Gastrocnemius medialis (tissue), 4 donors: ENCODE measurements around the gene ZNF26. TPM values are rescaled to one million over a fixed set of nuclear protein-coding genes. Genes with fewer than 3 reads are reported as not detected.
"Not testable (repeated sequence)": the region's sequence is repeated elsewhere in the genome, so short reads cannot be mapped to it uniquely, and the experiment has no call there.

ENCODE experiments used
- ATAC-seq, 2 donors: fragments of 150-250 bp; one replicate each; pipeline ENCODE4 v1.9.1; 2016
- DNase-seq, 2 donors: peaks; one replicate each; pipeline ENCODE4 v3.0.0-alpha.2; 2019
- H3K27ac ChIP-seq, 4 donors: fragments of 200-600 bp; sonication (generic); 1 replicate in 1 of 4; 2 replicates in 3 of 4; pipeline ENCODE4 v1.5.1; 2016 to 2018; ENCODE audit warnings: mild to moderate bottlenecking in 2 of 4, moderate library complexity in 1 of 4
- H3K27me3 ChIP-seq, 3 donors: fragments of 200-600 bp; sonication (generic) in 2 of 3; 1 replicate in 1 of 3; 2 replicates in 2 of 3; pipeline versions ENCODE4 v1.5.1 to v1.6.0; 2016 to 2019; ENCODE audit warnings: mild to moderate bottlenecking in 1 of 3, moderate library complexity in 1 of 3
- H3K36me3 ChIP-seq, 2 donors: fragments of 200-600 bp; sonication (generic) in 1 of 2; one replicate each; pipeline ENCODE4 v1.5.1; 2017 to 2018
- H3K4me1 ChIP-seq, 2 donors: fragments of 200-600 bp; sonication (generic) in 1 of 2; one replicate each; pipeline ENCODE4 v1.5.1; 2016 to 2017; ENCODE audit warnings: mild to moderate bottlenecking in 2 of 2
- H3K4me3 ChIP-seq, 4 donors: fragments of 200-600 bp; sonication (generic) in 3 of 4; 1 replicate in 1 of 4; 2 replicates in 3 of 4; pipeline ENCODE4 v1.5.1; 2016 to 2019; ENCODE audit warnings: mild to moderate bottlenecking in 2 of 4
- H3K9me3 ChIP-seq, 3 donors: fragments of 200-600 bp; sonication (generic) in 2 of 3; 1 replicate in 1 of 3; 2 replicates in 2 of 3; pipeline ENCODE4 v1.5.1; 2016 to 2019
- CTCF ChIP-seq, 5 experiments: fragments of 450-650 bp in 3 of 5; fragments of 200-600 bp in 2 of 5; sonication (generic) in 2 of 5; IDR thresholded peaks in 4 of 5; conservative IDR thresholded peaks in 1 of 5; 1 replicate in 4 of 5; 2 replicates in 1 of 5; pipeline ENCODE4 v1.5.1; 2016 to 2019; ENCODE audit warnings: antibody characterized with exemption in 5 of 5, mild to moderate bottlenecking in 3 of 5, moderate library complexity in 3 of 5
- POLR2A ChIP-seq, 2 donors: fragments of 450-650 bp; IDR thresholded peaks; one replicate each; pipeline ENCODE4 v1.6.1; 2017; ENCODE audit warnings: antibody characterized with exemption in 2 of 2, mild to moderate bottlenecking in 2 of 2, moderate library complexity in 2 of 2
- in situ Hi-C, 4 donors: fragments of 200-750 bp; cut with MboI; loops; one replicate each; pipeline versions ENCODE4 v1.15.0 to v1.8.0; 2017; ENCODE audit warnings: low sequenced_read_pairs in 4 of 4
- intact Hi-C: fragments of 100-400 bp; cut with DNase I; formaldehyde crosslinking; loops from one replicate; pipeline ENCODE4 v1.15.1; 2023; ENCODE audit warnings: low total_unique reads
- total RNA-seq, 4 donors: library from RNA; depleted of rRNA; stranded (reverse); fragments of >200 nt; gene quantifications; one replicate each; pipeline versions ENCODE4 v1.1.0 to v1.2.3, GENCODE V29; 2016

ZNF26 gene, protein sequence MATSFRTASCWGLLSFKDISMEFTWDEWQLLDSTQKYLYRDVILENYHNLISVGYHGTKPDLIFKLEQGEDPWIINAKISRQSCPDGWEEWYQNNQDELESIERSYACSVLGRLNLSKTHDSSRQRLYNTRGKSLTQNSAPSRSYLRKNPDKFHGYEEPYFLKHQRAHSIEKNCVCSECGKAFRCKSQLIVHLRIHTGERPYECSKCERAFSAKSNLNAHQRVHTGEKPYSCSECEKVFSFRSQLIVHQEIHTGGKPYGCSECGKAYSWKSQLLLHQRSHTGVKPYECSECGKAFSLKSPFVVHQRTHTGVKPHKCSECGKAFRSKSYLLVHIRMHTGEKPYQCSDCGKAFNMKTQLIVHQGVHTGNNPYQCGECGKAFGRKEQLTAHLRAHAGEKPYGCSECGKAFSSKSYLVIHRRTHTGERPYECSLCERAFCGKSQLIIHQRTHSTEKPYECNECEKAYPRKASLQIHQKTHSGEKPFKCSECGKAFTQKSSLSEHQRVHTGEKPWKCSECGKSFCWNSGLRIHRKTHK
- 10 to 100 TPM in 1 of 4 donors, 1 to 10 TPM in 3; 1.2 to 12.3 (median 2.6) TPM for total RNA-seq

GRCh38 chr12:132986001-132986884, at the start of gene ZNF26:
Gene ZNF26 (plus strand): TSS chr12:132986367. CDS start chr12:132986841, 474 bp downstream.
- Histone ChIP-seq H3K4me3 (peak within 1 kb of the TSS; percentile 77 to 98 (median 88)), H3K27ac (peak within 1 kb of the TSS; percentile 86 to 88 (median 87)), H3K9me3 (peaks cover 0 to 21% (median 0%) of the 10 kb centered on the region in 3 donors), H3K27me3 (no peaks in the 10 kb centered on the region), H3K36me3 (peaks cover 0 to 35% of the 10 kb centered on the region in 2 donors), H3K4me1 (peaks cover 12 to 13% of the 10 kb centered on the region in 2 donors)
- in situ Hi-C loops: loop anchor here in 3 of 4 donors (5.0 kb wide), 3 partner anchors 51 to 91 kb away; partner anchors contain the start of gene ZNF84 (in 1 of the 3)
- TF ChIP-seq POLR2A (IDR thresholded peaks at IDR 0.05) (peak; percentile 30 to 50), CTCF (IDR thresholded peaks at IDR 0.05 in 4 of 5, conservative IDR thresholded peaks at IDR 0.05 in 1 of 5) (no peak)
- intact Hi-C loops: loop anchor here (1.0 to 2.0 kb wide), 6 partner anchors 30 to 195 kb away; partner anchors contain the start of genes ZNF10, ZNF140, ZNF268 and ZNF605
- DNase-seq: peak; percentile 81 to 86
- ATAC-seq: peak; percentile 99 to 100

DNA sequence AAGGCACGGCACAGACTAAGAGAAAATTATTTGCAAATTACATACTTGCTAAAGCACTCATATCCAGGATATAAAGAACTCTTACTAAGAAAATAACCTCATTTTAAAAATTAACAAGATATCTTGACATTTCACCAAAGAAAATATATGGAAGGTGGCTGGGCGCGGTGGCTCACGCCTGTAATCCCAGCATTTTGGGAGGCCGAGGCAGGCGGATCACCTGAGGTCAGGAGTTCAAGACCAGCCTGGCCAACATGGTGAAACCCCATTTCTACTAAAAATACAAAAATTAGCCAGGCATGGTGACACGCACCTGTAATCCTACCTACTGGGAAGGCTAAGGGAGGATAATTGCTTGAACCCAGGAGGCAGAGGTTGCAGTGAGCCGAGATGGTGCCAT, 49.2 kb upstream of the ZNF26 start:
- DNase-seq, H3K4me3 ChIP-seq, in situ Hi-C loops, ATAC-seq, intact Hi-C loops, H3K27ac ChIP-seq, H3K4me1 ChIP-seq, H3K27me3 ChIP-seq: not testable (repeated sequence)
- Histone ChIP-seq H3K9me3 (peaks cover 3 to 41% (median 26%) of the 10 kb centered on the region in 3 donors), H3K36me3 (peaks cover 0 to 56% of the 10 kb centered on the region in 2 donors)

DNA sequence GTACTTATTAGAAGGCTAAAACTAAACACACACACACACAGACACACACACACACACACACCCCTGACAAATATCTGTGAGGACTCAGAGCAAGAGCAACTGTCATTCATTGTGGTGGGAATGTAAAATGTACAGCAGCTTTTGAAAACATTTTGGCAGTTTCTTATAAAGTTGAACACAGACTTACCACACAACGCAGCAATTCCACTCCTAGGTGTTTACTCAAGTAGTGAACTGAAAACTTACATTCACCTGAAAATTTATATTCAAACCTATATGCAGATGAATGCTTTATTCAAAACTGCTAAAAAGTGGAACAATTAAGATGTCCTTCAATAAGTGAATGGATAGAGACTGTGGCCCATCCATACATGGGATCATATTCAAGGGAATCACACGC, 48.7 kb upstream of the ZNF26 start:
- H3K36me3 ChIP-seq: peaks cover 0 to 56% of the 10 kb centered on the region in 2 donors
- no peak overlapping the region for H3K4me3 ChIP-seq
- no peak for ATAC-seq
- H3K27me3 ChIP-seq: no peaks in the 10 kb centered on the region
- no peaks in the 10 kb centered on the region for H3K4me1 ChIP-seq
- in situ Hi-C loops: no loop called here
- no peak overlapping the region for H3K27ac ChIP-seq
- intact Hi-C loops: no loop called here
- H3K9me3 ChIP-seq: peaks cover 8 to 38% (median 31%) of the 10 kb centered on the region in 3 donors
- DNase-seq: no peak
- TF ChIP-seq POLR2A (IDR thresholded peaks at IDR 0.05) (no peak), CTCF (IDR thresholded peaks at IDR 0.05 in 4 of 5, conservative IDR thresholded peaks at IDR 0.05 in 1 of 5) (no peak)

- DNase-seq, H3K27me3 ChIP-seq, H3K27ac ChIP-seq, ATAC-seq, intact Hi-C loops, H3K4me1 ChIP-seq, H3K4me3 ChIP-seq, in situ Hi-C loops: not testable (repeated sequence)
- H3K9me3 ChIP-seq: peaks cover 11 to 30% (median 29%) of the 10 kb centered on the region in 3 donors
- H3K36me3 ChIP-seq: peaks cover 8 to 58% of the 10 kb centered on the region in 2 donors
These were observed 47.4 kb upstream of the ZNF26 start for GRCh38 chr12:132938807-132939206.

DNA sequence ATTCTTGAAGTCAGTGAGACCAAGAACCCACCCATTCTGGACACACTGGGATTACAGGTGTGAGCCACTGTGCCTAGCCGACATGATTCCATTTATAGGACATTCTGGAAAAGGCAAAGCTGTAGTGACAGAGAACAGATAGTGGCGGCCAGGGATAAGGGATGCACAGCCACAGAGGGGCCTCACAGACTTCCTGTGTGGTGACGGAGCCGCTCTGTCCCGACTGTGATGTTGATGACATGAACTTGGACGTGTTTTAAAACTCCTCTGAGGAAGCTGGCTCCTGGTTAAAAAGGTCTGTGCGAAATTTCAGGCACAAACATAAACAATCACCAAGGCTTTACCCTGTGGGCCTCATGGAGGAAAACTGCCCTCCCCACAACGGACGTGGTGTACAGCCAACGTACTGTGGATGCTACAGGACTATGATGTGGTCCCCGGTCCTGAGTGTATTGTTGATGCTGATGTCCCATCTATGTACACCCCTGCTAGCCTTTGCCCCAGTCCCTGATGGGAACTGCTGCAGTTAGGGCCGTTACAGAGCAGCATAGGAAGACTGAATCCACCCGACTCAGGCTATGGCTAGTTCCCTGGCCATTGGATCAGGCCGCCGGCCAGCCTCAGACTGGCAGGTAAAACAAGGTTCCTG, 46.0 kb upstream of the ZNF26 start:
- Histone ChIP-seq H3K27me3 (no peaks in the 10 kb centered on the region), H3K27ac (no peak overlapping the region), H3K9me3 (peaks cover 8 to 34% (median 30%) of the 10 kb centered on the region in 3 donors), H3K36me3 (peaks cover 8 to 58% of the 10 kb centered on the region in 2 donors), H3K4me3 (no peak overlapping the region), H3K4me1 (no peaks in the 10 kb centered on the region)
- in situ Hi-C loops: no loop called here
- no peak for TF ChIP-seq CTCF (IDR thresholded peaks at IDR 0.05 in 4 of 5, conservative IDR thresholded peaks at IDR 0.05 in 1 of 5)
- no peak for TF ChIP-seq POLR2A (IDR thresholded peaks at IDR 0.05)
- DNase-seq (no peak), ATAC-seq (no peak)
- intact Hi-C loops: no loop called here
